HG03439 (cell line): Measurements from ENCODE around the gene GPR152.
"Not testable (repeated sequence)": the region's sequence is repeated elsewhere in the genome, so short reads cannot be mapped to it uniquely, and the experiment has no call there.

Experiments used
- ATAC-seq: cut with Tn5 transposase; IDR thresholded peaks from one replicate; pipeline ENCODE4 v1.9.1; 2021; ENCODE audit warnings: mild to moderate bottlenecking, moderate library complexity; ENCODE audit not compliant: unreplicated experiment

GPR152 gene

DNA sequence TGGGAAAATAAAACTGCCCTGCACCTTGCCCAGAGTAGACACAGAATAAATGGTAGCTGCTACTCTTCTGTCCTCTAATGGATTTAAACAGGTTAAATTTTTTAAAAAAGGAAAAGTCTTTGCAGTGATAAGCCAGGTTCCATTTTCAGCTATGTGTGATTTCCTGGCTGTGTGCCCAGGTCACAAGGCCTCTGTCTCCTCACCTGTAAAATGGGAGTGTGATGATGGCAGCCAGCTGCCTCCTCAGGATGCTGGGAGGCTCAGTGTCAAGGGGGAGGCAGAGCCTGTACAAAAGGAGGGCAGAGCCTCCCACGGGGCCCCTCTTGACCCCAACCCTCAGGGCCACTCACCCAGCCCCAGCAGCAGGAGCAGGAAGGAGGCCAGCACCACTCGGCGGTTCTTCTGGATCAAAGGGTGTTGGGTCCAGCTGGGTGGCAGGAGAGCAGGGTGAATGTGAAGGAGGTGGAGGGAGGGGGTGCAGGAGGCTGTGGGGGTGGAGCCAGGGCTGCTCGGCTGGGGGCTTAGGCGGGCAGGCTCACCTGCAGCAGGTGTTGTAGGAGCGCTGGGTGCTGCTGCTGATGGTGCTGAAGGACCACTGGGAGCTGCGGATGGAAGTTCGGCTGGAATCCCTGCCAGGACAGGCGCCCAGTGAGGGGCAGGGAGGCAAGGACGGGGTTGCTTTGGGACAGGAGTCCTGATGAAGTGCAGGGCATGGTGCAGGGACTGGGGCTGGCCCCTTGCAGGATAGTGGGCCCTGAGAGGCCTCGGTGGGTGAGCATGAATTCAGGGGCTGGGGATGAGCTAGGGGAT is 14.6 kb upstream of the GPR152 start:
- no peak for ATAC-seq

DNA sequence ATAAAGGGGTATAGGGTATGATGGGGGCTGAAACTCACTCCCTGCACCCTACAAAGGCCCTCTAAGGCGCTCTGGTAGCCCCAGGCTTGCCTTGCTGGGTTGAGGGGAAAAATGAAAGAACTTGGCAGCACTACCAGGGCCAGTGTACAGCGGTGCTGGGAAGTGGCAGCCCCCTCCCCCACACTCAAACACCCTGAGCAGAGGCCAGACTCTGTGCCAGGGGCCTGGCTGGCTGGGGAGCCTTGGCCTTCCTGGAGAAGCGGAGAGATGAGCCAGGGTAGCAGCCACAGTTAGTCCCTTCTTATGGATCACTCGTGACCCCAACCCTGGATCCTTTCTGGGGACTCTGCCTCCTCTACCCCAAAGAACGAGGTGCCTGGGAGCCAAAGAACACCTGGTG is 13.8 kb upstream of the GPR152 start:
- ATAC-seq = no peak

DNA sequence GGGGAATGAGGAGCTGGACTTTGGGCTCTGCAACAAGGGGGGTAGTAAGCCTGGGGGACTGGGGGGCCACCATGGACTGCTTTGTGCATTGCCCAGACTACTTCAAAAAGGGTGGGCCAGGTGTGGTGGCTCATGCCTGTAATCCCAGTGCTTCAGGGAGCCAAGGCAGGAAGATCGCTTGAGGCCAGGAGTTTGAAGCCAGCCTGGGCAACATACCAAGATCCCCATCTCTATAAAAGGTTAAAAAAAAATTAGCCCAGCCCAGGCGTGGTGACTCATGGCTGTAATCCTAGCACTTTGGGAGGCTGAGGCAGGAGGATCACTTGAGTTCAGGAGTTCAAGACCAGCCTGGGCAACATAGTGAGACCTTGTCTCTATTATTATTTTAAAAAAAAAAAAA is 13.0 kb upstream of the GPR152 start:
- ATAC-seq = not testable (repeated sequence)

DNA sequence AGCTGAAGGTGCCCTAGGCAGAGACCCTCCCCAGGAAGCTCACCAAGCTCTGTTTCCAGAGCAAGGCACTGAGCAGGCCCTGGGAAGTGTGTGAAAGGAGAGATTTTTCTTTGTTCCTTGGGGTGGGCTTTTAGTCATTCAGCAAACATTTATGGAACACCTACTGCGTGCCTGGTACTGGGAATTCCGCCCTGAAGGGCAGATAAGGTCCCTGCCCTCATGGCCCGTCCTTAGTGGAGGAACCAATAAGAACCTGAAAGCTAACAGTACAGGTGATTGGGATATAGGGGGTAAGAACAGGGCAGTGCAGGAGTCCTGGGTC is 12.6 kb upstream of the GPR152 start:
- ATAC-seq = no peak

DNA sequence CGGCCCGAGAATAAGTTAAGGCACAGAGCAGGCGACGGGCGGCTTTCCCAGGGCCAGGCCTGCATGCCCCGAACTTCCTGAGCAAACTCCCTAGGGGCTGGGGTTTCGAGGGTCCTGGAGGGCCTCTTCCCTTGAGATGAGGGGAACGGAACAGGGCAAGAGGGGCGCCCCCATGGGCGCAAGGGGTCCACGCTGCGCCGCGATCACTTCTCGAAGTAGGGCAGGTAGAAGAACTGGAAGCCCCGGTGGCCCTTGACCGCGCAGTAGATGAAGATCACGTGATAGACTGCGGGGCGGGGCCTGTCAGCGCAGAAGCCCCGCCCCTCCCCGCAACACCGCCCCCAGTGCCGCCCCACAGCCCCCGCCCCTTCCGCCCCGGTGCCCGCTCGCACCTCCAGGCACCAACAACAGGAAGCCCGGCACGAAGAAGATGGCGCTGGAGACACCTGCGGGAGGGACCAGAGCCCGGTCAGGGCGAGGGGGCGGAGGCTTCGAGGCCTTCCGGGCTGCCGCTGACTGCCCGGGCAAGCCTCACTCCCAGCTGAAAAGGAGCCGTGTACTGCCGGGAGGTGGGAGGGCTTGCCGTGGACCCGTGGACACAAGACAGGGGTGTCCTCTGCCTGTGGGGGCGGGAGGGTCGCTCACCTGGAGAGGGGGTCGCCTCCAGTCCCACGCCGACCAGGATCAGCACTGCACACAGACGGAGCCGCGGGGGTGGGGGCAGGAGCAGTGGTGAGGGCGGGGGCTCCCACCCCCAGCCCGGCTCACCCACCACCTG is 12.1 kb upstream of the GPR152 start:
- ATAC-seq = peak; percentile 54

DNA sequence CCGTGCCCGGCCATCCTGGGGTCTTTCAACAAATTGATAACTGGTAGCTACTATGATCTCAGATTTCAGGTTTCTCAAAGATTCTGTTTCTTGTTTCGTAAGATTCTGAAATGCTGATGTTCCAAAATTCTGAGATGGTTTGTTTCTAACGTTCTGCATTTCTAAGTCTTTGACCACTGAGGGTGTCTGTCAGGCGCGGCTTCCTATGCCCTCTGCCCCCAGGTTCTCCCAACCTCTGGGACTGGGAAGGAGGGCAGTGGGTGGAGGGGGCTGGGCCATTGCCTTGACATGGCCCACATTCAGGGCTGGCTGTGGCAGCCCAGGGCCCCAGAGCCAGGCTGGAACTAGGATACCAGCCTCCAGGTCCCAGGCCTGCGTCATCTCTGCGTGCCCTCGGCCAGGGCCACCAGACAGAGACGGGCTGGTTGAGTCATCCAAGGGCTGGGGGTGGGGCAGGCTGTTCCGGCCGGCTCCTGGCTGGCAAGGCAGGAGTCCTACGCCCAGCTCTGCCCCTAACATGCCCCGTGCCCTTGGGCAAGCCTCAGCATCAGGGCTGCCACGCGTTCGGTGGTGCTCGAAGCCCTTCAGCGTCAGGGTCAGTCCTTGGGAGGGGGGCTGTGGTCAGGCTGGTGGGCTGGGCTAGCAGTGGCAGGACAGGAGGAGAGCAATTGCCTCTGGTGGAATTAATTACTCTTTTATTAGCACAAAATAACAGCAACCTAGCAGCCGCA is 11.3 kb upstream of the GPR152 start:
- ATAC-seq = no peak

DNA sequence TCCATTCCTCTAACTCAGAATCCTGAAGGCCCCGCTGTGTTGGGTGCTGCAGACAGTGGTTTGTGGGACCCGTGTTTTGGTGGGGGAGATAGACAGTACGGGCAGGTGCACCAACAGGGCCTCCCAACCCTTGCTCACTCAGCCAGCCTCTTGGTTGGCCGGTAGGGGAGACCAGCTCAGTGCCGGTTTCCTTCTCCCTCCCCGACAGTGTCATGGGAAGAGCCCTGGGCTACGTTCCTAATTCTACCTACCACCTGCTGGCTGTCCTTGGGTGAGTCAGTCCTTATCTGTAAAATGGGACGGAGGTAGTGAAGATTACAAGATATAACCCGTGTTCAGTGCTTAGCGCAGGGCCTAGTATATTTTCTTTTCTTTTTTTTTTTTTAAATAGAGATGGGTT is 10.7 kb upstream of the GPR152 start:
- ATAC-seq = no peak

DNA sequence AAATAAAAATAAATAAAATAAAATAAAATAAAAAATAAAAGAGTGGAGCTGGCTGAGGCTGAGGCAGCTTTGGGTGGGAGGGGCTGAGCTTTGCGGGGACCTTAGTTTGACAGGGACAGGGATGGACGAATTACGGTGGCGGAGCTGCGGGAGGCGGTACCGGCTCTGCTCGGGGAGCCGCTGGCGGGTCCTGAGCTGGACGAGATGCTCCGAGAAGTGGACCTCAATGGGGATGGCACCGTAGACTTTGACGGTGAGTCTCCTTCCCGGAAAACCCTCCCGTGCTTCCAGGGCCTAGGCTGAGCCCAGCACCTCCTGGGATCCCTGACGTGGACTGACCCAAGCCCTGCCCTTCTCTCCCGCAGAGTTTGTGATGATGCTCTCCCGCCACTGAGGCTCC is 5.7 kb upstream of the GPR152 start:
- no peak for ATAC-seq

DNA sequence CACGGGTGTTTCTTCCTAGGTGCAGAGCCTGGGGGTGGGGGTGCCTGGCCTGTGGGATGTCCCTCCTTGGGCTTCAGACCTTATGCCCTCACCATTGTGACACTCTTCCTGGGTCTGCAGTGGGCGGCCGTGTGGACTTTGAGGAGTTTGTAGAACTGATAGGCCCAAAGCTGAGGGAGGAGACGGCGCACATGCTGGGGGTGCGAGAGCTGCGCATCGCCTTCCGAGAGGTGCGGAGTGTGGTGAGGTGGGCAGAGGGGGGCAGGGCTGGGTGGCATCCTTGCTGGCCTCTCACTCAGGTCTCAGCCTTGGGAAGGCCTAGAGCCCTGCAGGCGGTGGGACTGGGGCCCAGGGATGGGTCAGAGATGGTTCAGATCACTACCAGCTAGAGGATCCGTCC is 4.9 kb upstream of the GPR152 start:
- ATAC-seq = no peak

DNA sequence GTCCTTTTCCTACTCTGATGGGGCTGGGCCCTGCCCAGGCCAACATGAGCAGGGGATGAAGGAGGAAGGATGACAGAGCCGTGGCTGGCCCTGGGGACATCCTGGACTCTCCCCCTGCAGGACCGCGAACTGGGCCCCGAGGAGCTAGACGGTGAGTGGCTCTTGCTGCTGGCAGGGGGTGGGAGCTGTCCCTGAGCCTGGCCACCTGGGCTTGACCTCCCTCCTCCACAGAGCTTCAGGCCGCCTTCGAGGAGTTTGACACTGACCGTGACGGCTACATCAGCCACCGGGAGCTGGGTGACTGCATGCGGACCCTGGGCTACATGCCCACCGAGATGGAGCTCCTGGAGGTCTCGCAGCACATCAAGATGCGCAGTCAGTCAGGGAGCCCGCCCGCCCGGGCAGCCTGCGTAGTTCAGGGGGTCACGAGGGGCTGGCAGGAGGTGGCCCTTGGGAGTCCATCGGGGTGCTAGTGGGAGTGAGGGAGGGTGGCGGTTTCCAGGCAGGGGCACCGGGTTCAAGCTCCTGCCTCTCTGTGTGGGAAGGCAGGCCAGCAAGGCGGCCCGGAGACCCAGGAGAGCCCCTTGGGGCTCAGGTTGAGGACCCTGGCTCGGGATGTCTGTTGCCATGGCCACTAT is 3.7 kb upstream of the GPR152 start:
- no peak for ATAC-seq

DNA sequence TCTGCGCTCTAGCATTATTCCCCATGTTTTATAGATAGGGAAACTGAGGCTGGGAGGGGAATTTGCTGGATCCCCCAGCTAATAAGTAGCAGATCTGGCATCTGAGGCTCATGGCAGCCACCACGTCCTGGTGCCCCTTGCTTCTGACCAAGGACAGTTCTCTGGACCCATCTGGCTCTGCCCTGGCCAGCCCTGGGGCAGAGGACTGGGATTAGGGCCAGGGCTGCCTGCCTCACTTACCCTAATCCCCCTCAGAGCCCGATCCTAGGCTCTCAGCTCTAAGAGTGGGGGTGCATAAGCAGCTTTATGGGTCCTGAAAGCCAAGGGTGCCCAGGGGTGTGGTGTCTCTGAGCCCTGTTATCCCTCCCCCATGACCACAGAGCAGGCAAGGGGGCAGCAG is 2.5 kb upstream of the GPR152 start, which contains the start of gene CABP4:
CABP4 (plus strand) TSS at position 301 of the 400 bp plus-strand sequence; CDS start at position 371, 70 bp downstream.
- ATAC-seq = no peak

DNA sequence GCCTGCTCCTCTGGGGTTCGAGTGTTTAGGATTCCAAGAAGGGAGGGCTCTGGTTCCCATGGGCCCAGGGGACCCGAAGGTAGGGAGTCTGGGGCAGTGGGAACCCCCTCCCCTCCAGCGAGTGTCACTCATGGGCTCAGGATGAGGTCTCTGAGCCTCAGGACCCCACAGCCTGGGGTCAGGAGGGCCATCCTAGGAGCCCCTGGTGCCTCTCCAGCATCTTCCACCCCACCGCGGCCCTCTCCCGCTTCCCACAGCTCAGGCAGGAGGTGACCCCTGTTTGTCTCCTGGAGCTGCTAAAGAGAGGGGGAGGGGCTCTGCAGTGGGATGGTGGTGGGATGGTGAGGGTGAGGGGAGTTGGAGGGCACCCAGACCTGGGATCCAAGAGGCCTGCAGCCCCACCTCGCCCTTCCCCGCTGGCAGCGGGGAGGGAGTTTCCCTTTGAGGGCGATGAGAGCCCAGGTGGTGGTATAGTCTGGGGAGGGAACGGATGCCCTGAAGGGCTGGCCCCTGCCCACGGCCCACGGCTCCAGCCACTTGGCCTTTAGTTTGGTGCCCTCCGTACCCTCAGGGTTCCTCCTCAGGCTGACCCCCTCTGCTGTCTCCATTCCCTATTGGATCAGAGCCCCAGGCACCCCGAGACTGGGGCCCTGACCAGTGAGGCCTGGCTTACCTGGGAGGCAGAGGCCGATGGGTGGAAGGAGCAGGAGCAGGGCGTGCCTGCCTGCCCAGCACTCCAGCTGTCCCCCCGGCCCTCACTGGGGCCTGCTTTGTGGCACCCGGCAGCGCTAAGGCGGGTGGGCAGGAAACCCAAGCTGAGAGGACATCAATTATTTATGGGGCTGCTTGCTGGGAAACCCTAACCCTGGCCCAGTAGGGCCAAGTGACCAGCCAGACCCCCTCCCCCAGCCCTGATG is 1.5 kb upstream of the GPR152 start:
- ATAC-seq = no peak

DNA sequence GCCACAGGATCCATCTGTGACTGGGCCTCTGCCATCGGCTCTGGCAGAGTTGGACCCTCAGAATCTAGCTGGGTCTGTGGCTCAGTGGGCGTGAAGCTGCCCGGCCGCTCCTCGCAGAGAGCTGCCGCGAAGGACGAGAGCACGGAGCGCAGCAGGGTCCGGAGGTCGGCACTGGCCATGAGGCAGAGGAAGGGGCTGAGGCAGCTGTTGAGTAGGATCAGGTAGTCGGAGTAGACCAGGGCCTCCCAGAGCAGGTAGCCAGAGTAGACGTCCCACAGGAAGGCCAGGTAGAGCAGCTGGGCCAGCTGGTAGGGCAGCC is 912 bp downstream of the GPR152 start:
- ATAC-seq = no peak

DNA sequence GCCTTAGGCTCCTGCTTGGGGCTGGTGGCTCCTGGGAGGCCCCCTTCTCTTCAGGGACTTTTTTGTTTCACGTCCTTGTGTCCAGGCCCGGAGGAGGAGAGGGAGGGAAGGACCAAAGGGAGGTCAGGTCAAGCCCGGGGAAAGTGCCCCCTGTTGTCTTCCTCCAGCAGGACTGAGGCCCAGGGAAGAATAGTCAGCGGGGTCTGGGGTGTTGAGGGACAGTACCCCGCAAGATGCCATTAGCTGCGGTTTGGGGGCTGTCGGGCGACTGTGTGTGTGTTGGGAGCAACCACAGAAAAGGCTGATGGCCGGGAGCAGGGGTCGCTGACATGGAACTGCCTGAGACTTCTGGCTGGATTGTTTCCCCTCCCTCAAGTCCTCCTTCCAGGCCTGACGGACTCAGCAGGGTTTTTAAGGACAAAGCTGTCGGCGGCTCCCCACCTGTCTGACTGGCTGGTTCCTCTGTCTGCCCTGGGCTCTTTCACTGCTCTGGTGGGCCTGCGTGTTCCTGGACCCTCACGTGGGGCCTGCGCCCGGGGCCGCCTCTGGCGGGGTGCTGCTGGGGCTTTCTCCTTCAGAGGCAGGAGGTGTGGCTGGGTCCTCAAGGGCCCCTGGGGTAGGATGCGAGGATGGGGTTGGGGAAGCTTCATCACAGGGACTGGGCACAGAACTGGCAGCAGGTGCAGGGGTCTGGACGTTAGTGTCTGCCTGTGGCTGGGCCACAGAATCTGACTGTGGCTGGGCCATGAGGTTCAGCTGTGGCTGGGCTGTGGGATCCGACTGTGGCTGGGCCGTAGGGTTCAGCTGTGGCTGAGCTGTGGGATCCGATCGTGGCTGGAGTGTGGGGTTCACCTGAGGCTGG is 1.5 kb downstream of the GPR152 start:
- no peak for ATAC-seq

DNA sequence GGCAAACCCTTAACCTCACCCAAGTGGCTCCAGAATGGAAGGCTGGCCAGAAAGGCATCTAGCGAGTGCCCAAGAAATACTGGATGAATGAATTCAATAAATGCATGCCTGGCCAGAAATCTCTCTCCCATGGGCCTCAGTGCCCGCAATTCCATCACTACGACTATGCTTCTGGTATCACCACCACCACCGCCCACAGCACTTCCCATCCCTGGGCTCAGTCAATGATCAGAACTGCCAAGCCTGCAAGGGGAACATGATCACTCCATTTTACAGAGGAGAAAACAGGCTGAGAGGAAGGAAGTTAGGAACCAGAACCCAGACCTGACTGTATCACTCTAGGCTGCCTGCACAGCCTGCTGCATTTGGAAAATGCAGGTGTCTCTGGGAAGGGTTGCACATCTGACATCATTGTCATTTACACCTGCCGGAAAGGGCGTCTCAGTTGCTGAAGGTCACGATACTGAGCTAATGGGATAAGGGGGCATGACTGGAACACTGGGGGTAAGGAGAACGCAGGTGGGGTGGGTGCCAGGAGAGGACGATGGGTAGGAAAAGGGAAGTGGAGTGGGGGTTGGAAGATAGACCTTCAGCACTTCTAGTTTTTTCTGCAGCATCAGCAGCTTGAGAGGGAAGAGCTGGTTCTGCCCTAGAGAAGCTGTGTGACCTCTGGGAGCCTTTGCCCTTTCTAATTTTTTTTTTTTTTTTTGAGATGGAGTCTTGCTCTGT is 3.2 kb downstream of the GPR152 start:
- no peak for ATAC-seq

DNA sequence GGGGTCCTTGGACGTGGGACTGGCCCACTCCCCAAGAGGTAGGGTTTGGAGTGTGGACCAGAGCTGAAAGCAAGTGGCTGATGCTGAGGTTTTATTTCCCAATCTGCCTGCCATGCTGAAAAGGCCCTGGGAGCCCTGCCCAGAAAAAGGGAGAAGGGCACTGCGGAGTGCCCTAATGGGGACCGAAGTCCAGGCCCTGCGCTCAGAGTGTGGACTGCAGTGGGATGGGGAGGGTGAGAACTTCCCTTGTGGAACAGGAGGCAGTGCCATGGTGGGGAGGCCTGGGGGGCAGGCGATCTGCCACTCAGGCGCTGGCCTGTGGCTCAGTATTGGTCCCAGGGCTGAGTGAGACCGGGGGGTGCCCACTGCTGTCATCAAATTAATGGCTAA is 4.3 kb downstream of the GPR152 start:
- no peak for ATAC-seq

DNA sequence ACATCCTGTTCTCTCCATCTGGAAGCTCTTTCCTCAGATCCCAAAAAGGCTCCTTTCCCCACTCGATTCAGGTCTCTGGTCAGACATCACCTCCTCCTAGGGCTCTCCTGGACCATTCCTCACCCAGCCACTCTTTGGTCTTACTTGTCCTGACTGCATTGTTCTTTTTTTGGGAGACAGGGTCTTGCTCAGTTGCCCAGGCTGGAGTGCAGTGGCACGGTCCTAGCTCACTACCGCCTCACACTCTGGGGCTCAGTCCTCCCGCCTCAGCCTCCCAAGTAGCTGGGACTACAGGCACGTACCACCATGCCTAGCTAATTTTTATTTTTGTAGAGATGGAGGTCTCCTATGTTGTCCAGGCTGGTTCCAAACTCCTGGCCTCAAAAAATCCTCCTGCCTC is 7.0 kb downstream of the GPR152 start:
- no peak for ATAC-seq

DNA sequence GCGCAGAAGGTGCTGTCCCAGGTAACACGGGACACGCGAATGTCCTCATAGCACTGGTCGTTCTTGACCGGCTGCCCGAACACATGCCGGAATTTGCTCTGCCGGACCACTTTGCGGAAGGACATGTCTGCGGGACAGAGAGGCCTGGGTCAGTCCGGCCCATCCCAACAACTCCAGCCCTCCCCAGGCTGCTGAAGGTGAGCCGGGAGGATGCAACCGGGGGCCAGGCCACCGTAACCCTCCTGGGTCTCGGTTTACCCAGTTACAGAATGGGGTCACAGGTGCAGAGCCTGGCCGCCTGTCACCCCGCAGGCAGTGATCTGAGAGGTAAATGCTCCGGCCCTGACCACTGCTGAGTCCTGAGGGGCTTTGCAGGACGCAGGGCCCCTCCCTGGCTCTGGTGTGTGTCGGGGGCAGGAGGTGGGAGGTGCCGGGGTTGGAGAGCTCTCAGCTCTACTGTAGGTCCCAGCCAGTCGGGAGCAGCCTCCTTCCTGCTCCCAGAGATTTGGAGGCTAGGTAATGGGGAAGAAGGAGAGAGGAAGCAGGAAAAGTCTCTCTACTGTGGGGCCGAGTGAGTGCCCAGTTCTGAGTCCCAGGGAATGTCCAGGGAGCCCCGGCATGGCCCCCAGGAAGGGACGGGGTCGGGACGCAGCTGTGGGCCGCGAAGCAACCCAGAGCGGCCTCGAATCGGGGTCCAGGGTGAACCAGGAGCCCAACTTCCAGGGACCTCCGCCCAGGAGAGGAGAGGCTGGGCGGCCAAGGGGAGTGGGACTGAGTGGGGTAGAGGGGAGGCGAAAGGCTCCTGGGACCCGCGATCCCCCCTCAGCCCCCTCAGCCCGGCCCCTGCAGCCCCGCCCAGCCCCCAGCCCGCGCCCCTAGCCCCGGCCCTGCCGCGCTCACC is 9.8 kb downstream of the GPR152 start:
- no peak for ATAC-seq
